Spleen (tissue), 7 donors: ENCODE results near the gene ZNF148.

Experiments
- CTCF ChIP-seq, 11 experiments: fragments of 200-600 bp in 7 of 11; fragments of 450-650 bp in 4 of 11; sonication (generic) in 4 of 11; IDR thresholded peaks in 8 of 11; conservative IDR thresholded peaks in 3 of 11; 1 replicate in 7 of 11; 2 replicates in 4 of 11; pipeline versions ENCODE4 v1.4.0 to v1.8.0; 2016 to 2021; ENCODE audit warnings: antibody characterized with exemption in 11 of 11, inconsistent platforms in 4 of 11, mild to moderate bottlenecking in 1 of 11
- POLR2A ChIP-seq, 3 donors: fragments of 450-650 bp; IDR thresholded peaks; one replicate each; pipeline ENCODE4 v1.5.1; 2017; ENCODE audit warnings: antibody characterized with exemption in 3 of 3, mild to moderate bottlenecking in 1 of 3
- donor health status: DM: no; HTN: no; CAD: no; lungs with moderate emphysema.
- donor health status: DM: no; HTN: no; CAD: no.
- donor health status: DM: no; HTN: no; CAD: no.

- TF ChIP-seq POLR2A (IDR thresholded peaks at IDR 0.05): no peak
- TF ChIP-seq CTCF (IDR thresholded peaks at IDR 0.05 in 8 of 11, conservative IDR thresholded peaks at IDR 0.05 in 3 of 11): no peak
Observed at GRCh38 chr3:125239266-125239665, 135.9 kb downstream of the ZNF148 start.
